ENCODE data around the gene ACVR1.

ACVR1 gene

GRCh38 chr2:157696036-157696435, 180.1 kb downstream of the ACVR1 start:
- DNase-seq: peak; percentile 73

- DNase-seq: peak; percentile 91
Measured at GRCh38 chr2:157692768-157693167, 183.4 kb downstream of the ACVR1 start.

- DNase-seq: no peak
Measured at GRCh38 chr2:157691695-157692094, 184.4 kb downstream of the ACVR1 start.

GRCh38 chr2:157691131-157691530, 185.0 kb downstream of the ACVR1 start:
- no peak for DNase-seq

Data from fibroblast of skin of scalp (primary cell).